Duodenal mucosa (tissue), 2 donors: ENCODE data around the gene PTGER3.

Experiments used
- H3K27ac ChIP-seq: one replicate; pipeline ENCODE4 v1.7.0; 2013; ENCODE audit warnings: low read depth, low read length
- H3K27me3 ChIP-seq, 2 donors: one replicate each; pipeline ENCODE4 v1.7.0; 2013; ENCODE audit warnings: low read length in 2 of 2, control low read depth in 1 of 2; ENCODE audit not compliant: insufficient read depth in 2 of 2, control insufficient read depth in 1 of 2
- H3K36me3 ChIP-seq, 2 donors: one replicate each; pipeline ENCODE4 v1.7.0; 2013; ENCODE audit warnings: low read length in 2 of 2, control low read depth in 1 of 2; ENCODE audit not compliant: insufficient read depth in 2 of 2, control insufficient read depth in 1 of 2
- H3K4me1 ChIP-seq, 2 donors: one replicate each; pipeline ENCODE4 v1.7.0; 2013; ENCODE audit warnings: low read length in 2 of 2, control low read depth in 1 of 2; ENCODE audit not compliant: insufficient read depth in 2 of 2, control insufficient read depth in 1 of 2
- H3K4me3 ChIP-seq, 2 donors: one replicate each; pipeline ENCODE4 v1.7.0; 2013; ENCODE audit warnings: low read length in 2 of 2, low read depth in 1 of 2
- H3K9ac ChIP-seq, 2 donors: one replicate each; pipeline ENCODE4 v1.7.0; 2013; ENCODE audit warnings: low read length in 2 of 2, low read depth in 1 of 2
- H3K9me3 ChIP-seq, 2 donors: one replicate each; pipeline ENCODE4 v1.7.0; 2013; ENCODE audit warnings: low read length in 2 of 2, control low read depth in 1 of 2; ENCODE audit not compliant: control insufficient read depth in 1 of 2

Gene PTGER3

DNA sequence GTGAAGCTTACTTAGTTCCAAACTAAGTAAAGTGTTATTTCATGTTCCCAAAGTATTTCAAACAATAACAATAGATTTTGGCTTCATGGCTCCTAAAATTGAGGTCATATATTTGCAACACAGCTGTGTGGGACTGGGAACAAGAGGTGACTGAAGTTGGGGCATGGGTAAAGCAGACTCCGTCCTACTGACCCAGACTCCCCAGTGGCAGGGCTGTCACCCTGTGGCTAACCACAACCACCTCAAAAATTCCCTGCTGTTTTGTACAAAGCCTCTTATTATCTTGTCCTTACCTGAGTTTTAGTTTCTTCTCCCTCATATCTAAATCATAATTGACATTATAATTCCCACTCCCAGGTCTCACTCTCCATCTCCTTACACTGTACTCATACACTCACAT lies 117.6 kb downstream of the PTGER3 start:
- Histone ChIP-seq H3K9me3 (no peaks in the 10 kb centered on the region), H3K9ac (no peak overlapping the region), H3K36me3 (no peaks in the 10 kb centered on the region), H3K27ac (no peak overlapping the region), H3K4me3 (no peak overlapping the region), H3K4me1 (no peaks in the 10 kb centered on the region), H3K27me3 (no peaks in the 10 kb centered on the region)

DNA sequence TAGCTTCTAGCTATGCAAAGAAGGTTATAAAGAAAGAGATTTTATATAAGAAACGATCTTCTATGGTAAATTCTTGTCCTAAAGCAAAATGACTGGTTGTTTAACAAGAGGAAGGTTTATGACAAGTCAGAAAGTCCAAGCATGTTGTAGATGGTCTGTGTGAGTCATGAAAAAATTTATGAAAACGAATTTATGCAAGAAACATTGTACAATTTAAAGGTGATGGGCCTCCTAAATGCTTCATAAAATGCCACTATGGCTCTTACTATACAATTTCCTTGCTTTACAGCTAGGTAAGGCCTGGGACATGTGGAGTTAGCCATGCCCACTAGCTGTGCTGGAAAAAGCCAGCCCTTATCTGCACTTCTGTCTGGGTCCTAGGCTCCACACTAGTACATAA lies 125.4 kb downstream of the PTGER3 start:
- no peaks in the 10 kb centered on the region for H3K27me3 ChIP-seq
- no peaks in the 10 kb centered on the region for H3K4me1 ChIP-seq
- H3K9me3 ChIP-seq, result peaks cover 7% of the 10 kb centered on the region in 2 donors
- no peak overlapping the region for H3K9ac ChIP-seq
- no peak overlapping the region for H3K4me3 ChIP-seq
- no peaks in the 10 kb centered on the region for H3K36me3 ChIP-seq
- no peak overlapping the region for H3K27ac ChIP-seq
